K562 (cell line): ENCODE measurements around the gene CNOT4. TPM values are rescaled to one million over a fixed set of nuclear protein-coding genes. Genes with fewer than 3 reads are reported as not detected.

Experiments
- CCAR2 ChIP-seq: fragments of 200-400 bp; formaldehyde crosslinking; IDR thresholded peaks from 2 replicates; pipeline ENCODE4 v1.6.1; 2017; ENCODE audit warnings: mild to moderate bottlenecking, low read depth, low read length
- CLOCK ChIP-seq: fragments of 250-450 bp; sonication (Bioruptor Pico); IDR thresholded peaks from 2 replicates; pipeline ENCODE4 v1.4.0; 2020; ENCODE audit warnings: mild to moderate bottlenecking, moderate library complexity, borderline replicate concordance
- COPS2 ChIP-seq: fragments of 450-650 bp; conservative IDR thresholded peaks from 2 replicates; pipeline ENCODE4 v1.6.1; 2016; ENCODE audit warnings: mild to moderate bottlenecking, moderate library complexity
- L3MBTL2 ChIP-seq: fragments of 450-650 bp; IDR thresholded peaks from 2 replicates; pipeline ENCODE4 v1.6.1; 2016; ENCODE audit warnings: mild to moderate bottlenecking, moderate library complexity
- MGA ChIP-seq: fragments of 450-650 bp; IDR thresholded peaks from 2 replicates; pipeline ENCODE4 v1.6.1; 2016; ENCODE audit warnings: mild to moderate bottlenecking, moderate library complexity
- RNF2 ChIP-seq: sonication (generic); IDR thresholded peaks from 2 replicates; pipeline ENCODE4 v1.6.1; 2016
- SRSF1 ChIP-seq: fragments of 200-400 bp; formaldehyde crosslinking; IDR thresholded peaks from 2 replicates; pipeline ENCODE4 v1.6.1; 2017; ENCODE audit warnings: mild to moderate bottlenecking, low read depth, low read length, moderate library complexity
- ZNF444 ChIP-seq: fragments of 250-450 bp; sonication (Bioruptor Pico); IDR thresholded peaks from 2 replicates; pipeline ENCODE4 v1.4.0; 2020; ENCODE audit warnings: mild to moderate bottlenecking, moderate library complexity
- ZNF609 ChIP-seq: sonication (generic); formaldehyde crosslinking; IDR thresholded peaks from 2 replicates; pipeline ENCODE4 v1.8.1; 2023; ENCODE audit warnings: missing genetic modification reagents, mild to moderate bottlenecking, borderline replicate concordance
- polyA plus RNA-seq, 8 experiments: library from polyadenylated mRNA; depleted of rRNA in 4 of 8; stranded (reverse) in 5 of 8; unstranded in 3 of 8; fragments of >200 nt; fragmentation: Nextera tagmentation in 2 of 8; fragmentation: Illumina TruSeq in 1 of 8; extraction: Ambion mirVana in 2 of 8; extraction: Trizol in 1 of 8; gene quantifications; 2 replicates each; pipeline versions ENCODE4 v1.2.1 to v1.2.3, GENCODE V29; 2011 to 2014; ENCODE audit warnings: inconsistent platforms in 1 of 8, missing spikeins in 1 of 8
- total RNA-seq, 7 experiments: library from RNA; depleted of rRNA in 6 of 7; stranded (reverse); fragments of >200 nt in 6 of 7; fragmentation: Illumina TruSeq in 2 of 7; extraction: Trizol in 2 of 7; gene quantifications; 2 replicates each; pipeline versions ENCODE4 v1.2.1 to v1.2.3, GENCODE V29; 2011 to 2021; ENCODE audit warnings: low replicate concordance in 1 of 7

The CNOT4 gene
- total and polyA plus RNA-seq, 9 of the 15 experiments (the other 6 are each of a cell fraction or from before 2014, with no cell fraction given), result 8.6 to 24.1 (median 15.4) TPM

GRCh38 chr7:135510592-135511183, 786 bp upstream of the CNOT4 start (continued):
- peak; percentile 80 for TF ChIP-seq MGA
- no peak for TF ChIP-seq CLOCK
- no peak for TF ChIP-seq CCAR2
- TF ChIP-seq ZNF444, result no peak
- TF ChIP-seq SRSF1, result no peak
- TF ChIP-seq COPS2, result no peak
- peak; percentile 77 for TF ChIP-seq L3MBTL2
- TF ChIP-seq ZNF609 (CRISPR knock-in tag), result no peak
- TF ChIP-seq RNF2, result no peak
